ENCODE results near the gene ABCA13.

Gene ABCA13

DNA sequence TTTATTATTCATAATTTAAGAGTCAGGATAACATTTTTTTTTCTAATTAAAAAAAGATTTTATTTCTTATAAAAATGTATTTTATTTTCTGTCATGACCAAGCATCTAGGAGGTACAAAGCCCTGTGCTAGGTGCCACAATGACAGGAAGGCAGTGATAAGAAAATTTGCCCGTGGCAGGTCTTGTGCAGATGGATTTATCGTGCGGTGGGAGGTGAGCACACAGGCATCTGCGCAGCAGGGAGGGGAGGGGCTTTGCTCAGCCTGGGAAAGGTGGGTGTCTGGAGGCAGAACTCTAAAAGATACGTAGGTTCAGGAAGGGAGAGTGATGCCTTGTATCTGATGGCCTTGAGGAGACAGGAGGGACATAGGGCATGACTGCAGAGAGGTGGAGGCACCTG, 115.6 kb downstream of the ABCA13 start:
- H3K4me1 Mint-ChIP-seq (ENCODE audit: low read depth), result no peaks in the 10 kb centered on the region
- no peaks in the 10 kb centered on the region for H3K36me3 Mint-ChIP-seq
- H3K27ac Mint-ChIP-seq, result no peak overlapping the region
- H3K4me3 Mint-ChIP-seq, result no peak overlapping the region
- H3K27me3 Mint-ChIP-seq, result peaks cover 3% of the 10 kb centered on the region
- H3K9me3 Mint-ChIP-seq (ENCODE audit: low read depth), result no peaks in the 10 kb centered on the region

DNA sequence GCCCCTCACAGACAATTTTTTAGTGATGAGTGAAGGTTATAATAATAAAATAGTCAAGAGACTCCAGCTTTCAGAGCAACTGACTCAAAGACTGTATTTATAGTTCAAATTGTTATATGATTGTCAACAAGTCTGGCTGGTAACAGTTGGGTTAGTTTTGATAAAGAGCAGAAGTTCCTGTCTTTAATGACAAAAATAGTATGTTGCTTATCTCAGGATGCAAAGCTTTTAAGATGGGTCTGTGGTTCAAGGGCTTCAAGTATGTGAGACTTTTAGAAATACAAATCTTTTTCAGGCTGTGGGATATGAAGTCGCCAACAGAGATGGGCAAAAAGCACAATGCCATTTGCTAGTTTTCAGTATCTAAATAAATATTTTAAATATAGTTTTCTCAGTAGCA, 118.4 kb downstream of the ABCA13 start:
- H3K4me3 Mint-ChIP-seq, result no peak overlapping the region
- no peaks in the 10 kb centered on the region for H3K36me3 Mint-ChIP-seq
- H3K4me1 Mint-ChIP-seq (ENCODE audit: low read depth), result no peaks in the 10 kb centered on the region
- H3K27ac Mint-ChIP-seq, result no peak overlapping the region
- no peaks in the 10 kb centered on the region for H3K27me3 Mint-ChIP-seq
- no peaks in the 10 kb centered on the region for H3K9me3 Mint-ChIP-seq (ENCODE audit: low read depth)

DNA sequence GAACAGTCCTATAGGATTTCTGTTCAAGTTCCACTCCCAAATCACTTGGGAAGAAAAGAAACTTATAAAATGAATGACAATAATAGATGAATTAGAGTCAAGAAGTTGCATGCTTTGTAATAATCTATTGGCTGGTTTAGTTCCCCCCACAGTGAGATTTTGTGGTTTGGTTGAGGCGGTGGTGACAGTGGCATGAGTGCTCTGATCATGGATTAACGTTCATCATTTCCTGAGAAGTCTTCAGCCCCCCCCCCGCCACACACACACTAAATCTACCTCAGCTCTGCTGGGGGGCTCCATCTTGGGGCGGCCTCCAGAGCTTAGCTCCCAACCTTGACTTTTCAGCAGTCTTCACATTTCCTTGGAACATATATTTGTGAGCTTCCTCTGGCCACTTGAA, 121.7 kb downstream of the ABCA13 start:
- H3K4me1 Mint-ChIP-seq (ENCODE audit: low read depth), result no peaks in the 10 kb centered on the region
- no peak overlapping the region for H3K27ac Mint-ChIP-seq
- H3K27me3 Mint-ChIP-seq, result no peaks in the 10 kb centered on the region
- H3K9me3 Mint-ChIP-seq (ENCODE audit: low read depth), result no peaks in the 10 kb centered on the region
- H3K4me3 Mint-ChIP-seq, result no peak overlapping the region
- H3K36me3 Mint-ChIP-seq, result no peaks in the 10 kb centered on the region

DNA sequence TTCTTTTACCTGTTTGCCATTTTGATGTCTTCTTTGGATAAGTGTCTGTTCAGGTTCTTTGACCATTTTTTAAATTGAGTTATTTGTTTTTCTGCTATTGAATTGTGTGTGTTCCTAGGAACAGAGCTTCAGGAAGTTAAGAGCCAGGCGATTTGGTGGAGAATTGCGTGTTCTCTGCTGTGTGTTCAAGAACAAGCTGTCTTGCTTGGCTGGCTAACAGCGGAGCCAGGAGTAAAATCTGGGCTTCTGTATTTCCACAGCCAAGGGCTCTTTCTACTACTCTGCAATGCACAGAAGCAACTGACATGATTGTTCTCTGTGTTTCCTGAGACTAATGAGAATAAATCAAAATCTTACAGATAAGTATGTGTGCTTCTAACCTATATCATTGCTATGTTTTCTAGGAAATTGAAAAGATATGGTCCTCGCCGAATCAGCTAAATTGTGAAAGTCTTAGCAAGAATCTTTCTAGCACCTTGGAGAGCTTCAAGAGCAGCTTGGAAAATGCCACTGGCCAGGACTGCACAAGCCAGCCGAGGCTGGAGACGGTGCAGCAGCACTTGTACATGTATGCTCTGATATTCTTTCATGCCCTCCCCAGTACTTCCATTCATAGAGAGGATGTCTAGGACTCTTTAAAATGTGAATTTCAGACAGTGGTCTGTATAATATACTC, 124.2 kb downstream of the ABCA13 start:
- Mint-ChIP-seq H3K4me3 (no peak overlapping the region), H3K9me3 (ENCODE audit: low read depth) (no peaks in the 10 kb centered on the region), H3K27me3 (no peaks in the 10 kb centered on the region), H3K4me1 (ENCODE audit: low read depth) (peaks cover 2% of the 10 kb centered on the region), H3K27ac (no peak overlapping the region), H3K36me3 (no peaks in the 10 kb centered on the region)

DNA sequence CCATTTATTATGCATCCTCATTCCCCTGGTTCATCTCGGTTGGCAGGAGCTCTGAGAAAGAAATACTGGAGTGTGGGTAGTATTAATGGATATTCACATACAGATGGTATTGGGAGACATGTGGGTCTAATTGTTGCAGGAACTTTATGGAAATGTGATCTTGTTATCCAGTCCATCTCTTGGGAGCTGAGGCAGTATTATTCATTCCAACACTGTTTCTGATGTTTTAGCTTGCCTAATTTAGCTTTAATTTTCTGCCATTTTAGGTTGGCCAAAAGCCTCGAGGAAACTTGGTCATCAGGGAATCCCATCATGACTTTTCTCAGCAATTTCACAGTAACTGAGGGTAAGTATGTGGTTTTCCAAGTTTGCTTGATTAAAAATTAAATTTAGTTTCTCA, 125.7 kb downstream of the ABCA13 start:
- Mint-ChIP-seq H3K4me1 (ENCODE audit: low read depth) (peaks cover 2% of the 10 kb centered on the region), H3K9me3 (ENCODE audit: low read depth) (no peaks in the 10 kb centered on the region), H3K4me3 (no peak overlapping the region), H3K27me3 (no peaks in the 10 kb centered on the region), H3K36me3 (no peaks in the 10 kb centered on the region), H3K27ac (no peak overlapping the region)

DNA sequence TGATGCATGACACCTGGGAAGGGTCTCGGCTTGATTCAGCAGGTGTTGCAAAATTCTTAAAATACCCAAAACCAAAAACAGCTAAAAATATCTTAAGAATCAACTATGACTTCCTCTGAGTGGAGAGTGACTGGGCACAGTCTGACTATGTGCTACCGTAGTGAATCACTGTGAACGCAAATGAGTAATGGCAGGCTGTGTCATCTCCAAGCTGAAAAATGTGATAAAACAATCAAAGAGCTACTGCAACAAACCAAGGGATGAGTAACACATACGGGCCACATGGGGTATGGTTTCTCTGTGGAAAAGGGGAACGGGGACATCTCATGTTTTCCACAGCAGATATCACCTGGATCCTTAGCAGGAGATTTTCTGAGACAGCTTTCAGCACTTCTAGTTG, 127.5 kb downstream of the ABCA13 start:
- Mint-ChIP-seq H3K4me1 (ENCODE audit: low read depth) (peaks cover 2% of the 10 kb centered on the region), H3K27me3 (no peaks in the 10 kb centered on the region), H3K36me3 (no peaks in the 10 kb centered on the region)

GRCh38 chr7:48299580-48300169, 128.4 kb downstream of the ABCA13 start:
- Mint-ChIP-seq H3K27me3 (no peaks in the 10 kb centered on the region), H3K36me3 (no peaks in the 10 kb centered on the region), H3K4me1 (ENCODE audit: low read depth) (peaks cover 2% of the 10 kb centered on the region), H3K4me3 (no peak overlapping the region), H3K9me3 (ENCODE audit: low read depth) (no peaks in the 10 kb centered on the region), H3K27ac (no peak overlapping the region)

More for the DNA sequence above, 127.5 kb downstream of the ABCA13 start:
- no peak overlapping the region for H3K4me3 Mint-ChIP-seq
- no peaks in the 10 kb centered on the region for H3K9me3 Mint-ChIP-seq (ENCODE audit: low read depth)
- H3K27ac Mint-ChIP-seq, result no peak overlapping the region

- Mint-ChIP-seq H3K27ac (no peak overlapping the region), H3K36me3 (no peaks in the 10 kb centered on the region), H3K4me3 (no peak overlapping the region), H3K4me1 (ENCODE audit: low read depth) (peaks cover 2% of the 10 kb centered on the region), H3K9me3 (ENCODE audit: low read depth) (no peaks in the 10 kb centered on the region), H3K27me3 (no peaks in the 10 kb centered on the region)
Measured at GRCh38 chr7:48300301-48300700, 129.0 kb downstream of the ABCA13 start.

- no peaks in the 10 kb centered on the region for H3K9me3 Mint-ChIP-seq (ENCODE audit: low read depth)
- no peak overlapping the region for H3K4me3 Mint-ChIP-seq
- H3K4me1 Mint-ChIP-seq (ENCODE audit: low read depth), result peaks cover 2% of the 10 kb centered on the region
- no peaks in the 10 kb centered on the region for H3K36me3 Mint-ChIP-seq
- H3K27me3 Mint-ChIP-seq, result no peaks in the 10 kb centered on the region
- no peak overlapping the region for H3K27ac Mint-ChIP-seq
Measured at GRCh38 chr7:48301201-48301600, 129.9 kb downstream of the ABCA13 start.

GRCh38 chr7:48304641-48305040, 133.4 kb downstream of the ABCA13 start:
- H3K9me3 Mint-ChIP-seq (ENCODE audit: low read depth), result no peaks in the 10 kb centered on the region
- H3K36me3 Mint-ChIP-seq, result no peaks in the 10 kb centered on the region
- no peak overlapping the region for H3K4me3 Mint-ChIP-seq
- no peaks in the 10 kb centered on the region for H3K27me3 Mint-ChIP-seq
- H3K27ac Mint-ChIP-seq, result no peak overlapping the region
- no peaks in the 10 kb centered on the region for H3K4me1 Mint-ChIP-seq (ENCODE audit: low read depth)

DNA sequence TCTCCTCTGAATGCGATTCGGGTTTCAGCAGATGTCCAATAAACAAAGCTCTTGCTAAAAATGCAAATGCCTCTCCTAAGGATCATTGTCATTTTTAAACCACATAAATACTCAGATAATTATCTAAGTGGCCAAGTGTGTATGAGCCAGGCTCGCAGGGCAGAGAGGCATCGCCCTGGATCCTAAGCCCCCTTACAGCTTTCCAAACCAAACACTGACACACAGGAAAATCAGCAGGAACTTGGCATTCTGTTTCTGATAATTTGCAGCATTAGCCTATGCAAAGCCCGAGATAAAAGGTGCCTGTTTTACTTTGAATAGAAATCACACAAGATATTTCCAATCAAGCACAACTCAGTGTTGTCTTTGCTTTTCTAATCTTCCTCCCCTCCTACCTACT, 134.4 kb downstream of the ABCA13 start:
- Mint-ChIP-seq H3K27ac (no peak overlapping the region), H3K4me3 (no peak overlapping the region), H3K36me3 (no peaks in the 10 kb centered on the region), H3K4me1 (ENCODE audit: low read depth) (no peaks in the 10 kb centered on the region), H3K9me3 (ENCODE audit: low read depth) (no peaks in the 10 kb centered on the region), H3K27me3 (no peaks in the 10 kb centered on the region)

- no peaks in the 10 kb centered on the region for H3K4me1 Mint-ChIP-seq (ENCODE audit: low read depth)
- H3K36me3 Mint-ChIP-seq, result no peaks in the 10 kb centered on the region
Measured at GRCh38 chr7:48307041-48307714, 135.9 kb downstream of the ABCA13 start.

DNA sequence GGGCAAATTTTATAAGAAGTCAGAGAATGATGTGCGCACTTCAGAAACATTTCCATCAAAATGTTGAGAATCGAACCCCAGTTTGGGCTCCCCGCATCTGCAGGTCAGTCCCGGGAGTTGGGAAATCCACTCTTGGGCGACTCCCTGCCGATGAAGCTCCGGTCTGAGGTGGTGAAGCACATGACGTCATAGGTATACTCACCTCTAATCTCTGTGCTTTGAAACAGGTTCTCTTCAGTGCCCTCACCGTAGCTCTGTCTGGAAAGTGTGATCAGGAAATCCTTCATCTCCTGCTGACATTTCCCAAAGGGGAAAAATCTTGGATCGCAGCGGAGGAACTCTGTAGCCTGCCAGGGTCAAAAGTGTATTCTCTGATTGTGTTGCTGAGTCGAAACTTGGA, 138.5 kb downstream of the ABCA13 start:
- Mint-ChIP-seq H3K27ac (no peak overlapping the region), H3K27me3 (no peaks in the 10 kb centered on the region), H3K9me3 (ENCODE audit: low read depth) (no peaks in the 10 kb centered on the region), H3K4me1 (ENCODE audit: low read depth) (no peaks in the 10 kb centered on the region), H3K36me3 (no peaks in the 10 kb centered on the region), H3K4me3 (no peak overlapping the region)

More at GRCh38 chr7:48307041-48307714, 135.9 kb downstream of the ABCA13 start:
- H3K9me3 Mint-ChIP-seq (ENCODE audit: low read depth), result no peaks in the 10 kb centered on the region
- H3K27me3 Mint-ChIP-seq, result no peaks in the 10 kb centered on the region
- H3K4me3 Mint-ChIP-seq, result no peak overlapping the region
- no peak overlapping the region for H3K27ac Mint-ChIP-seq

- H3K36me3 Mint-ChIP-seq, result no peaks in the 10 kb centered on the region
- H3K4me1 Mint-ChIP-seq (ENCODE audit: low read depth), result no peaks in the 10 kb centered on the region
- no peaks in the 10 kb centered on the region for H3K9me3 Mint-ChIP-seq (ENCODE audit: low read depth)
- no peak overlapping the region for H3K4me3 Mint-ChIP-seq
- no peak overlapping the region for H3K27ac Mint-ChIP-seq
- H3K27me3 Mint-ChIP-seq, result no peaks in the 10 kb centered on the region
Measured at GRCh38 chr7:48311464-48312100, 140.3 kb downstream of the ABCA13 start.

- Mint-ChIP-seq H3K4me3 (no peak overlapping the region), H3K36me3 (no peaks in the 10 kb centered on the region), H3K27ac (no peak overlapping the region), H3K4me1 (ENCODE audit: low read depth) (no peaks in the 10 kb centered on the region), H3K27me3 (no peaks in the 10 kb centered on the region), H3K9me3 (ENCODE audit: low read depth) (no peaks in the 10 kb centered on the region)
Measured at GRCh38 chr7:48312151-48312550, 140.9 kb downstream of the ABCA13 start.
